K562 (cell line): ENCODE data around the gene ARHGAP42. TPM values are rescaled to one million over a fixed set of nuclear protein-coding genes. Genes with fewer than 3 reads are reported as not detected.
A peak's percentile ranks its signal among the peaks of the same experiment; 100 is the strongest.

Source experiments
- ATAC-seq: fragments of 200-7000 bp; cut with Tn5 transposase; 3 replicates; pipeline ENCODE4 v1.9.1; 2020; ENCODE audit warnings: moderate library complexity
- BruUV-seq: library from RNA; stranded (reverse); fragments of 400-500 nt; replicated peaks from 2 replicates; lab custom pipeline; 2021; lab: Mats Ljungman, UMichigan
- CTCF ChIA-PET: fragments of 300-600 bp; formaldehyde crosslinking; extraction: SDS; loops from one replicate; lab custom pipeline; 2021; ENCODE audit warnings: low intra/inter-chr PET ratio; lab: Yijun Ruan, JAX
- POLR2A ChIA-PET: fragments of 300-600, 350-650 bp; sonication (Branson Sonifier 250); formaldehyde crosslinking; extraction: SDS; loops from one replicate; lab custom pipeline; 2021; ENCODE audit warnings: antibody characterized with exemption, inconsistent platforms; lab: Yijun Ruan, JAX
- DNase-seq, 4 experiments: peaks; one replicate each; pipeline versions ENCODE4 v3.0.0 to v3.0.0-alpha.2; 2011 to 2018; ENCODE audit warnings: low spot score in 3 of 4, mixed read lengths in 3 of 4; ENCODE audit errors: extremely low read depth in 1 of 4
- FAIRE-seq: peaks from 2 replicates; lab custom pipeline; 2011; peaks lifted over from hg19 to GRCh38; lab: Jason Lieb, UNC
- H2AFZ ChIP-seq: 2 replicates; pipeline ENCODE4 v1.6.0; 2011; ENCODE audit warnings: low read depth, low read length, control low read depth, inconsistent platforms
- H3K27ac ChIP-seq: fragments of 200-600 bp; 3 replicates; pipeline ENCODE4 v1.8.0; 2011; ENCODE audit warnings: low read depth, mild to moderate bottlenecking, control low read depth, inconsistent platforms, low read length, moderate library complexity, mixed read lengths; ENCODE audit errors: extremely low read depth
- H3K27me3 ChIP-seq, 2 experiments: fragments of 300-600 bp in 1 of 2; 2 replicates in 1 of 2; 3 replicates in 1 of 2; pipeline versions ENCODE4 v1.6.0 to v1.8.0; 2011; ENCODE audit warnings: inconsistent platforms in 2 of 2, low read length in 2 of 2, mild to moderate bottlenecking in 1 of 2, mixed read lengths in 1 of 2, moderate library complexity in 1 of 2; ENCODE audit not compliant: control insufficient read depth in 2 of 2, insufficient read depth in 2 of 2
- H3K36me3 ChIP-seq: fragments of 300-600 bp; 3 replicates; pipeline ENCODE4 v1.8.0; 2011; ENCODE audit warnings: mild to moderate bottlenecking, low read length, inconsistent platforms; ENCODE audit not compliant: control insufficient read depth, insufficient read depth
- H3K4me1 ChIP-seq, 2 experiments: fragments of 200-600 bp in 1 of 2; replicated peaks in 1 of 2; 2 replicates in 1 of 2; 3 replicates in 1 of 2; pipeline versions ENCODE4 v1.5.1 to v1.8.0; 2011; ENCODE audit warnings: inconsistent platforms in 2 of 2, low read length in 2 of 2, mild to moderate bottlenecking in 1 of 2, mixed read lengths in 1 of 2, moderate library complexity in 1 of 2; ENCODE audit not compliant: control insufficient read depth in 2 of 2, insufficient read depth in 2 of 2
- H3K4me2 ChIP-seq: 2 replicates; pipeline ENCODE4 v1.6.1; 2011; ENCODE audit warnings: low read length, control low read depth, inconsistent platforms, mixed read lengths; ENCODE audit not compliant: insufficient read depth
- H3K4me3 ChIP-seq: fragments of 200-600 bp; sonication (generic), shearing (Covaris generic); 2 replicates; pipeline ENCODE4 v1.5.1; 2016; ENCODE audit warnings: control low read depth, inconsistent platforms
- H3K79me2 ChIP-seq: fragments of 200-600 bp; 3 replicates; pipeline ENCODE4 v1.8.0; 2011; ENCODE audit warnings: low read length, inconsistent platforms; ENCODE audit not compliant: control insufficient read depth, insufficient read depth
- H3K9ac ChIP-seq, 2 experiments: 2 replicates each; pipeline versions ENCODE4 v1.6.0 to v1.6.1; 2011; ENCODE audit warnings: low read depth in 2 of 2, low read length in 2 of 2, control low read depth in 1 of 2, inconsistent platforms in 1 of 2, mild to moderate bottlenecking in 1 of 2, mixed read lengths in 1 of 2; ENCODE audit not compliant: insufficient read depth in 1 of 2
- H3K9me1 ChIP-seq: one replicate; pipeline ENCODE4 v1.6.0; 2011; ENCODE audit warnings: inconsistent platforms, mild to moderate bottlenecking, low read length, moderate library complexity; ENCODE audit not compliant: control insufficient read depth, insufficient read depth
- H3K9me3 ChIP-seq: replicated peaks from 2 replicates; pipeline ENCODE4 v1.5.1; 2011; ENCODE audit warnings: low read depth, low read length, inconsistent platforms; ENCODE audit not compliant: control insufficient read depth, insufficient read depth
- H4K20me1 ChIP-seq: replicated peaks from 2 replicates; pipeline ENCODE4 v1.6.1; 2011; ENCODE audit warnings: low read length, inconsistent platforms, mixed read lengths; ENCODE audit not compliant: control insufficient read depth, insufficient read depth
- MEIS2 ChIP-seq: fragments of 450-650 bp; IDR thresholded peaks from 2 replicates; pipeline ENCODE4 v1.6.1; 2014; ENCODE audit warnings: mild to moderate bottlenecking; ENCODE audit not compliant: partially characterized antibody
- PRDM10 ChIP-seq: fragments of 450-650 bp; IDR thresholded peaks from 2 replicates; pipeline ENCODE4 v1.6.1; 2018; ENCODE audit not compliant: partially characterized antibody
- RAD21 ChIP-seq, 2 experiments: fragments of 250-450 bp in 1 of 2; fragments of 450-650 bp in 1 of 2; sonication (Bioruptor Pico) in 1 of 2; formaldehyde crosslinking in 1 of 2; IDR thresholded peaks in 1 of 2; conservative IDR thresholded peaks in 1 of 2; 2 replicates each; pipeline versions ENCODE4 v1.4.0 to v1.8.0; 2020 to 2022; ENCODE audit warnings: mild to moderate bottlenecking in 2 of 2, moderate library complexity in 1 of 2
- whole genome bisulfite sequencing: fragments of 100-300 bp; shearing (Covaris generic); methylation state at CpG from one replicate; pipeline ENCODE4 v1.1.6; 2016; ENCODE audit warnings: low coverage, mixed read lengths; ENCODE audit not compliant: insufficient coverage; ENCODE audit errors: missing lambda C conversion rate; 5-methylcytosine and 5-hydroxymethylcytosine counted together
- in situ Hi-C: fragments of 300-500 bp; cut with MboI; formaldehyde crosslinking; loops from 4 replicates; pipeline ENCODE4 v1.15.0; 2018; ENCODE audit warnings: inconsistent platforms, mixed read lengths
- intact Hi-C: fragments of 100-400 bp; cut with micrococcal nuclease; formaldehyde crosslinking; loops from 2 replicates; pipeline ENCODE4 v1.14.2; 2022
- polyA plus RNA-seq, 8 experiments: library from polyadenylated mRNA; depleted of rRNA in 4 of 8; stranded (reverse) in 5 of 8; unstranded in 3 of 8; fragments of >200 nt; fragmentation: Nextera tagmentation in 2 of 8; fragmentation: Illumina TruSeq in 1 of 8; extraction: Ambion mirVana in 2 of 8; extraction: Trizol in 1 of 8; gene quantifications; 2 replicates each; pipeline versions ENCODE4 v1.2.1 to v1.2.3, GENCODE V29; 2011 to 2014; ENCODE audit warnings: inconsistent platforms in 1 of 8, missing spikeins in 1 of 8
- total RNA-seq, 7 experiments: library from RNA; depleted of rRNA in 6 of 7; stranded (reverse); fragments of >200 nt in 6 of 7; fragmentation: Illumina TruSeq in 2 of 7; extraction: Trizol in 2 of 7; gene quantifications; 2 replicates each; pipeline versions ENCODE4 v1.2.1 to v1.2.3, GENCODE V29; 2011 to 2021; ENCODE audit warnings: low replicate concordance in 1 of 7
- TF ChIP-seq, protein P1 (sequence below): fragments of 450-650 bp; formaldehyde crosslinking; IDR thresholded peaks from 2 replicates; pipeline ENCODE4 v1.4.0; 2020; ENCODE audit warnings: mild to moderate bottlenecking, moderate library complexity

The ARHGAP42 gene
- total and polyA plus RNA-seq, 9 of the 15 experiments (the other 6 are each of a cell fraction or from before 2014, with no cell fraction given) = 0.95 to 6.1 (median 2.4) TPM

- TF ChIP-seq, protein P1, sequence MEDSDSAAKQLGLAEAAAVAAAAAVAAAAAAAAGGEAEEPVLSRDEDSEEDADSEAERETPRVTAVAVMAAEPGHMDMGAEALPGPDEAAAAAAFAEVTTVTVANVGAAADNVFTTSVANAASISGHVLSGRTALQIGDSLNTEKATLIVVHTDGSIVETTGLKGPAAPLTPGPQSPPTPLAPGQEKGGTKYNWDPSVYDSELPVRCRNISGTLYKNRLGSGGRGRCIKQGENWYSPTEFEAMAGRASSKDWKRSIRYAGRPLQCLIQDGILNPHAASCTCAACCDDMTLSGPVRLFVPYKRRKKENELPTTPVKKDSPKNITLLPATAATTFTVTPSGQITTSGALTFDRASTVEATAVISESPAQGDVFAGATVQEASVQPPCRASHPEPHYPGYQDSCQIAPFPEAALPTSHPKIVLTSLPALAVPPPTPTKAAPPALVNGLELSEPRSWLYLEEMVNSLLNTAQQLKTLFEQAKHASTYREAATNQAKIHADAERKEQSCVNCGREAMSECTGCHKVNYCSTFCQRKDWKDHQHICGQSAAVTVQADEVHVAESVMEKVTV = peak; percentile 47; the same call in 1 of the 2 replicates
- TF ChIP-seq RAD21 (CRISPR knock-in tag; conservative IDR thresholded peaks at IDR 0.05 in 1 of 2, IDR thresholded peaks at IDR 0.05 in 1 of 2) (peak; percentile 74 to 75), MEIS2 (no peak)
Measured at GRCh38 chr11:100855466-100856067, 168.5 kb downstream of the ARHGAP42 start (continued).

DNA sequence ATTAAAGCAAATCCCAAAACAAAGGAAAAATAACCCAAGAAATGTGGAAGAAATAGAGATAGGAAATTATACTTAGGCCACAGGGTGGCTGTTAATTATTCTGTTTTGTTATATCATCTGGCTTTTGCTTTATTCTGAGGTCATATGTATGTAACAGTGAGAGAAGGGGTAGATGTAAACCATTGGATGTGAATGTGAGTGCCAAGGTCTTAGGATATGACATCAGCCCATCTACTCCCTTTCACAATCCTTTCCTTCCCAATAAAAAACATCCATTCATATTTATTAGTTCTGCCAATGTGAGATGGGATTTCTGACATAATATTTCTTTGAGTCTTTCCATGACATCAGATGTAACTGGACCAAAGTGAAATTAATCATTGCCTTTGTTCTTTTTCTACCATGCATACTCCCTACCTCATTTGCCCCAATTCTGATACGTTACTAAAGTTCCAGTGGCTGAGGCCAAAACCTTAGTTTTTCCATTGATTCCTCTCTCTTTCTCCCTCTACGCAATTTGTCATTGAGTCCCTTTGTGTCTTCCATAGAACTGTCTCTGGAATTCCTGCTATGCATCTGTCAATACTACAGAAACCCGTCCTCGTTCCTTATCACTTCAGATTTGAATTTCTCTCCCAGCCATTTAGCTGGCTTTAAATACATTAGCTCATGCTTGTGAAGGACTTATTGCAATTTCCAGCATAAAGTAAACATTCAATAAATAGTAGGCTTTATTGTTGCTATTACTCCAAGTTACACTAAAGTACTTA lies 170.3 kb downstream of the ARHGAP42 start:
- Histone ChIP-seq H3K79me2 (no peaks in the 10 kb centered on the region), H3K27ac (no peak overlapping the region), H3K4me1 (peaks cover 0 to 10% of the 10 kb centered on the region in 2 experiments; a peak in 2 of 5 replicates), H3K9me1 (no peaks in the 10 kb centered on the region), H3K27me3 (no peaks in the 10 kb centered on the region), H2AFZ (peak overlapping the region; percentile 33; the same call in 1 of the 2 replicates), H3K4me2 (no peak overlapping the region), H3K36me3 (no peaks in the 10 kb centered on the region; the same call in 2 of the 3 replicates), H3K4me3 (no peak overlapping the region), H4K20me1 (no peaks in the 10 kb centered on the region), H3K9me3 (no peaks in the 10 kb centered on the region; the same call in 1 of the 2 replicates), H3K9ac (no peak overlapping the region)
- intact Hi-C loops = loop anchor here (2.0 kb wide), 1 partner anchor 73 kb away; no protein-coding TSS in a partner anchor
- DNase-seq (no peak), ATAC-seq (no peak), FAIRE-seq (no peak)
- in situ Hi-C loops = no loop called here
- ChIA-PET CTCF (interaction anchor here (3.5 kb wide), 1 partner anchor 281 kb away, joined by 19 read pairs; no protein-coding TSS in a partner anchor), POLR2A (no interaction called here)
- TF ChIP-seq PRDM10 = no peak
- no TSS peak for BruUV-seq
- WGBS = 35% methylated on average over 4 of the region's 4 CpGs
